Neuronal stem cell (in vitro differentiated cells): ENCODE results near the gene EIPR1.

Source experiments
- DNase-seq: peaks from one replicate; pipeline ENCODE4 v3.0.0-alpha.2; 2013; ENCODE audit warnings: low spot score
- H2AFZ ChIP-seq: one replicate; pipeline ENCODE4 v1.6.1; 2013; ENCODE audit warnings: mild to moderate bottlenecking, low read length, inconsistent platforms
- H2AK5ac ChIP-seq: 2 replicates; pipeline ENCODE4 v1.6.1; 2013; ENCODE audit warnings: low read depth, mild to moderate bottlenecking, inconsistent platforms, low read length, moderate library complexity, mixed read lengths
- H2BK120ac ChIP-seq: 2 replicates; pipeline ENCODE4 v1.6.1; 2013; ENCODE audit warnings: low read depth, mild to moderate bottlenecking, inconsistent platforms, low read length, moderate library complexity, mixed read lengths
- H2BK12ac ChIP-seq: one replicate; pipeline ENCODE4 v1.6.1; 2013; ENCODE audit warnings: low read length, inconsistent platforms
- H2BK15ac ChIP-seq: 2 replicates; pipeline ENCODE4 v1.6.1; 2013; ENCODE audit warnings: mild to moderate bottlenecking, low read length, inconsistent platforms, mixed read lengths
- H2BK5ac ChIP-seq: one replicate; pipeline ENCODE4 v1.6.1; 2013; ENCODE audit warnings: inconsistent platforms, mild to moderate bottlenecking, low read length, moderate library complexity
- H3K14ac ChIP-seq: one replicate; pipeline ENCODE4 v1.6.1; 2013; ENCODE audit warnings: low read length, inconsistent platforms
- H3K18ac ChIP-seq: 2 replicates; pipeline ENCODE4 v1.6.1; 2013; ENCODE audit warnings: low read length, inconsistent platforms
- H3K23ac ChIP-seq: 2 replicates; pipeline ENCODE4 v1.6.1; 2013; ENCODE audit warnings: low read depth, mild to moderate bottlenecking, mixed read lengths, low read length, inconsistent platforms; ENCODE audit not compliant: poor library complexity
- H3K27ac ChIP-seq: replicated peaks from 3 replicates; pipeline ENCODE4 v1.5.1; 2013; ENCODE audit warnings: low read length, inconsistent platforms
- H3K27me3 ChIP-seq, 3 experiments: 2 replicates each; pipeline ENCODE4 v1.6.1; 2013; ENCODE audit warnings: low read length in 3 of 3, mild to moderate bottlenecking in 2 of 3, inconsistent platforms in 1 of 3, low read depth in 1 of 3, mixed read lengths in 1 of 3, moderate library complexity in 1 of 3; ENCODE audit not compliant: control insufficient read depth in 3 of 3, insufficient read depth in 3 of 3
- H3K36me3 ChIP-seq, 2 donors: replicated peaks in 1 of 2; 2 replicates each; pipeline ENCODE4 v1.6.1; 2013; ENCODE audit warnings: low read length in 2 of 2; ENCODE audit not compliant: control insufficient read depth in 2 of 2, insufficient read depth in 2 of 2
- H3K4ac ChIP-seq: 2 replicates; pipeline ENCODE4 v1.6.1; 2013; ENCODE audit warnings: inconsistent platforms, mild to moderate bottlenecking, low read length, moderate library complexity
- H3K4me1 ChIP-seq, 2 donors: 1 replicate in 1 of 2; 2 replicates in 1 of 2; pipeline ENCODE4 v1.6.1; 2013; ENCODE audit warnings: low read length in 2 of 2, low read depth in 1 of 2; ENCODE audit not compliant: control insufficient read depth in 2 of 2, insufficient read depth in 1 of 2
- H3K4me2 ChIP-seq: one replicate; pipeline ENCODE4 v1.6.1; 2013; ENCODE audit warnings: mild to moderate bottlenecking, low read length, inconsistent platforms; ENCODE audit not compliant: insufficient read depth, poor library complexity, severe bottlenecking
- H3K4me3 ChIP-seq, 2 donors: 2 replicates each; pipeline ENCODE4 v1.5.1; 2013; ENCODE audit warnings: low read length in 2 of 2, mild to moderate bottlenecking in 2 of 2, inconsistent platforms in 1 of 2, moderate library complexity in 1 of 2
- H3K79me1 ChIP-seq: one replicate; pipeline ENCODE4 v1.6.1; 2013; ENCODE audit warnings: low read depth, mild to moderate bottlenecking, inconsistent platforms, low read length, moderate library complexity
- H3K9ac ChIP-seq: one replicate; pipeline ENCODE4 v1.6.1; 2013; ENCODE audit warnings: mild to moderate bottlenecking, low read depth, low read length, inconsistent platforms; ENCODE audit not compliant: poor library complexity
- H3K9me3 ChIP-seq, 2 donors: replicated peaks in 1 of 2; 2 replicates each; pipeline versions ENCODE3 to v1.6.1; 2013; ENCODE audit warnings: low read length in 2 of 2, mild to moderate bottlenecking in 2 of 2, inconsistent platforms in 1 of 2, low read depth in 1 of 2, mixed read lengths in 1 of 2, moderate library complexity in 1 of 2; ENCODE audit not compliant: control insufficient read depth in 2 of 2, insufficient read depth in 1 of 2
- H4K8ac ChIP-seq: one replicate; pipeline ENCODE4 v1.6.1; 2013; ENCODE audit warnings: low read depth, mild to moderate bottlenecking, inconsistent platforms, low read length, moderate library complexity
- H4K91ac ChIP-seq: one replicate; pipeline ENCODE4 v1.6.1; 2013; ENCODE audit warnings: low read length, low read depth, mild to moderate bottlenecking, inconsistent platforms; ENCODE audit not compliant: poor library complexity
- WGBS, 2 donors: extraction: QIAGEN DNeasy Blood & Tissue Kit; methylation state at CpG; one replicate each; pipeline ENCODE4 v1.1.7; 2013; ENCODE audit warnings: missing lambda C conversion rate in 2 of 2, mixed read lengths in 1 of 2; ENCODE audit not compliant: insufficient read length in 2 of 2, insufficient replicate concordance in 1 of 2; ENCODE audit errors: extremely low coverage in 2 of 2; 5-methylcytosine and 5-hydroxymethylcytosine counted together

Gene EIPR1

GRCh38 chr2:3189076-3189591, 188.5 kb downstream of the EIPR1 start:
- H3K4me2 ChIP-seq, result no peak overlapping the region
- peaks cover 0 to 10% of the 10 kb centered on the region in 2 donors for H3K4me1 ChIP-seq
- peaks cover 13 to 52% of the 10 kb centered on the region in 2 donors for H3K36me3 ChIP-seq
- H4K91ac ChIP-seq, result no peak overlapping the region
- no peaks in the 10 kb centered on the region for H3K9me3 ChIP-seq
- H2BK12ac ChIP-seq, result peak overlapping the region; percentile 23
- H3K9ac ChIP-seq, result no peak overlapping the region
- no peak overlapping the region for H2BK15ac ChIP-seq
- no peak for DNase-seq
- H3K79me1 ChIP-seq, result peaks cover 3% of the 10 kb centered on the region
- H2BK120ac ChIP-seq, result no peak overlapping the region
- no peak overlapping the region for H3K27ac ChIP-seq
- no peak overlapping the region for H2AFZ ChIP-seq
- peak overlapping the region; percentile 50 for H3K18ac ChIP-seq
- no peak overlapping the region for H3K4me3 ChIP-seq
- peak overlapping the region; percentile 97 for H3K14ac ChIP-seq
- H3K4ac ChIP-seq, result no peak overlapping the region
- no peak overlapping the region for H2BK5ac ChIP-seq
- no peak overlapping the region for H3K23ac ChIP-seq
- WGBS, 2 donors, result no CpG with 5 or more reads among the region's 26 CpGs
- H3K27me3 ChIP-seq, result no peaks in the 10 kb centered on the region
- H2AK5ac ChIP-seq, result peak overlapping the region; percentile 73
- no peak overlapping the region for H4K8ac ChIP-seq

GRCh38 chr2:3188405-3188946, 189.1 kb downstream of the EIPR1 start:
- WGBS, 2 donors, result no CpG with 5 or more reads among the region's 21 CpGs
- Histone ChIP-seq H3K14ac (no peak overlapping the region), H2AFZ (no peak overlapping the region), H3K18ac (peak overlapping the region; percentile 87), H2BK12ac (no peak overlapping the region), H3K4me1 (peaks cover 0 to 10% of the 10 kb centered on the region in 2 donors), H2BK5ac (no peak overlapping the region), H3K4me3 (no peak overlapping the region), H3K27me3 (no peaks in the 10 kb centered on the region), H3K23ac (peak overlapping the region; percentile 47), H3K4ac (no peak overlapping the region), H3K9ac (no peak overlapping the region), H3K36me3 (peaks cover 13 to 46% of the 10 kb centered on the region in 2 donors), H3K79me1 (peaks cover 3% of the 10 kb centered on the region), H3K9me3 (no peaks in the 10 kb centered on the region), H3K4me2 (no peak overlapping the region), H2BK15ac (peak overlapping the region; percentile 39), H3K27ac (no peak overlapping the region), H2BK120ac (peak overlapping the region; percentile 4), H4K91ac (peak overlapping the region; percentile 43), H4K8ac (no peak overlapping the region), H2AK5ac (peak overlapping the region; percentile 43)
- no peak for DNase-seq

GRCh38 chr2:3187467-3187866, 190.2 kb downstream of the EIPR1 start:
- no peak overlapping the region for H2AK5ac ChIP-seq
- no peak overlapping the region for H2BK5ac ChIP-seq
- no peak overlapping the region for H2BK15ac ChIP-seq
- H2AFZ ChIP-seq, result no peak overlapping the region
- no peaks in the 10 kb centered on the region for H3K27me3 ChIP-seq
- WGBS, 2 donors, result no CpG with 5 or more reads among the region's 12 CpGs
- no peak overlapping the region for H3K4me3 ChIP-seq
- no peak overlapping the region for H3K4me2 ChIP-seq
- no peak overlapping the region for H2BK120ac ChIP-seq
- peaks cover 0 to 10% of the 10 kb centered on the region in 2 donors for H3K4me1 ChIP-seq
- no peak overlapping the region for H3K14ac ChIP-seq
- H3K27ac ChIP-seq, result no peak overlapping the region
- no peak overlapping the region for H3K18ac ChIP-seq
- no peak overlapping the region for H4K8ac ChIP-seq
- no peaks in the 10 kb centered on the region for H3K9me3 ChIP-seq
- no peak overlapping the region for H3K4ac ChIP-seq
- DNase-seq, result no peak
- no peak overlapping the region for H4K91ac ChIP-seq
- peaks cover 11 to 37% of the 10 kb centered on the region in 2 donors for H3K36me3 ChIP-seq
- peaks cover 3% of the 10 kb centered on the region for H3K79me1 ChIP-seq
- H2BK12ac ChIP-seq, result no peak overlapping the region
- H3K9ac ChIP-seq, result no peak overlapping the region
- no peak overlapping the region for H3K23ac ChIP-seq

DNA sequence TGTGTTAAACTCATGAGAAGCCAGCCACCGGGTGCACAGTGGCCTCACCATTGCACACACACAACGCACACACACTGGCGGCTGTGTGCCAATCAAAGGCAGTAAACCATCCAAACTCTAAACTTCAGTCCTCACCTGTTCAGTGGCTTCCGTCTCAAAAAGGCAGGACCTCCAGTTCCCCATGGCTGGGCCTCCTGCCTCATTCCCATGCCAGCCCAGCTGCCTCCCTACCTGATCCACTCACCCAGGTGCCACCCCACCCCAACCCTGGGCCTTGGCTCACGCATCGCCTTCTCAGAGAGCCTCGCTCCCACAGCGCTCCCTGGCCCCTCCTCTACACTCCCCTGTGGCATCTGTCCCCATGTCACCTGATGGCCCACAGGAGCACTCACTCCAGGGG, 190.9 kb downstream of the EIPR1 start:
- H2BK120ac ChIP-seq, result no peak overlapping the region
- H2BK15ac ChIP-seq, result no peak overlapping the region

More for the DNA sequence above, 190.9 kb downstream of the EIPR1 start:
- Histone ChIP-seq H3K36me3 (peaks cover 6 to 30% of the 10 kb centered on the region in 2 donors), H3K14ac (no peak overlapping the region), H3K4me1 (peaks cover 0 to 10% of the 10 kb centered on the region in 2 donors), H2BK12ac (no peak overlapping the region), H3K27ac (no peak overlapping the region), H2AFZ (no peak overlapping the region), H3K9ac (no peak overlapping the region), H3K4me3 (no peak overlapping the region), H3K23ac (no peak overlapping the region), H3K4ac (no peak overlapping the region), H3K79me1 (peaks cover 3% of the 10 kb centered on the region), H2BK5ac (no peak overlapping the region), H3K18ac (peak overlapping the region; percentile 48), H3K27me3 (no peaks in the 10 kb centered on the region), H4K91ac (no peak overlapping the region), H3K9me3 (no peaks in the 10 kb centered on the region), H4K8ac (no peak overlapping the region), H2AK5ac (no peak overlapping the region), H3K4me2 (no peak overlapping the region)
- no peak for DNase-seq
- no CpG with 5 or more reads among the region's 8 CpGs for WGBS, 2 donors
